ENCODE data around the gene ARFGEF2.

Gene ARFGEF2

DNA sequence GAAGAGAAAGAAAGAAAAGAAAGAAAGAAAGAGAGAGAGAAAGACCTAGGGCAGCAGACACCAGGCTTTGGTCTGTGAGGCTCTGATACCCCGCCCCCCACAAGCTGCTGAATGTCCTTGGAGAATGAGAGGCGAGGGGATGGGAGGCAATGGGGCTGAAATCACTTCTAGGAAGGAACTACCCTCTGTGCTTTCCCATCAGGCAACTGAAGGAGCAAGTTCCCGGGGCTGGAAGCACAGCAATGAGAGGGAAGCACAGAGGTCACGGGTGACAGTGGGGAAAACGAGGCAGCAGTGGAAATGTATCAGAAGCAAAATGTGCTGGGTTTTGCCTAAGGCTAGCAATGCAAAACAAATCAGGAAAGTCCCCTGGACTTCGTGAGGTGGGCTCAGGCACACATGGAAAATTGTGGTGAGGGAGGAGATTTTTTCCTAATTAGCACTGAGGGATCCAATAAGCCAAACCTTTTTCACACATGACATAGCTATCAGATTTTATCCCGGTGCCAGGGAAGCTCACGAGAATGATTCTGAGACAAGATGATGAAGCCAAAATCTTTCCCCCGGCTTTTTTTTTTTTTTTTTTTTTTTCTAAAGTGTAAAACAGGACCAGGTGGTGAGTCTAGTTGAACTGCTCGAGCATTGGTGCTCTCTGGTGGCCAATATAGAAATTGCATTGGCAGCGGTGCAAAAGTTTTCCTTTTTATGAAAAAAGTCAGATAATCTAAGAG is 16.8 kb upstream of the ARFGEF2 start:
- TF ChIP-seq, protein P1, sequence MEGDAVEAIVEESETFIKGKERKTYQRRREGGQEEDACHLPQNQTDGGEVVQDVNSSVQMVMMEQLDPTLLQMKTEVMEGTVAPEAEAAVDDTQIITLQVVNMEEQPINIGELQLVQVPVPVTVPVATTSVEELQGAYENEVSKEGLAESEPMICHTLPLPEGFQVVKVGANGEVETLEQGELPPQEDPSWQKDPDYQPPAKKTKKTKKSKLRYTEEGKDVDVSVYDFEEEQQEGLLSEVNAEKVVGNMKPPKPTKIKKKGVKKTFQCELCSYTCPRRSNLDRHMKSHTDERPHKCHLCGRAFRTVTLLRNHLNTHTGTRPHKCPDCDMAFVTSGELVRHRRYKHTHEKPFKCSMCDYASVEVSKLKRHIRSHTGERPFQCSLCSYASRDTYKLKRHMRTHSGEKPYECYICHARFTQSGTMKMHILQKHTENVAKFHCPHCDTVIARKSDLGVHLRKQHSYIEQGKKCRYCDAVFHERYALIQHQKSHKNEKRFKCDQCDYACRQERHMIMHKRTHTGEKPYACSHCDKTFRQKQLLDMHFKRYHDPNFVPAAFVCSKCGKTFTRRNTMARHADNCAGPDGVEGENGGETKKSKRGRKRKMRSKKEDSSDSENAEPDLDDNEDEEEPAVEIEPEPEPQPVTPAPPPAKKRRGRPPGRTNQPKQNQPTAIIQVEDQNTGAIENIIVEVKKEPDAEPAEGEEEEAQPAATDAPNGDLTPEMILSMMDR (IDR thresholded peaks at IDR 0.05; ENCODE audit: insufficient read depth, low read length, missing control alignments) = peak; percentile 51
- no peak overlapping the region for H3K4me3 ChIP-seq (ENCODE audit: low read depth, low read length)
- POLR2A ChIA-PET = interaction anchor here (0.6 kb wide), 1 partner anchor 79 kb away, joined by 4 read pairs; no protein-coding TSS in a partner anchor
- no peak for DNase-seq (ENCODE audit: low read depth, low spot score)
- CTCF ChIA-PET = interaction anchor here (0.7 to 9.0 kb wide), 38 partner anchors 8 to 274 kb away, joined by 3 to 534 read pairs (median 4); partner anchors contain the start of gene ARFGEF2

DNA sequence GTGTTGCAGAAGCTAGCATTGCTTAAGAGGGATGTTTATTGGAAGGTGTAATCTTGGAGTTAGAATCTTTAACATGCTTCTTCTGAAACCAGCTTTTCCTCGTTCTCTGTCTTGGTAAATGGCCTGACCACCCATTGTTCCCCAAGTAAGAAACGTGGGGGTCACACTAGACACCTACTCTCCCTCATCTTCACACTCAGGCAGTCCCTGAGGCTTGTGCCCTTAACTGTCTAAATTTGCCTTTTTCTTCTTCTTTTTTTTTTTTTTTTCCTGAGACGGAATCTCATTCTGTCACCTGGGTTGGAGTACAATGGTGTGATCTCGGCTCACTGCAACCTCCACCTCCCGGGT is 16.2 kb upstream of the ARFGEF2 start:
- ChIA-PET POLR2A (no interaction called here), CTCF (interaction anchor here (0.7 to 9.0 kb wide), 36 partner anchors 9 to 275 kb away, joined by 3 to 534 read pairs (median 4); partner anchors contain the start of gene ARFGEF2)
- no peak for DNase-seq (ENCODE audit: low read depth, low spot score)
- no peak overlapping the region for H3K4me3 ChIP-seq (ENCODE audit: low read depth, low read length)
- TF ChIP-seq, protein P1 (IDR thresholded peaks at IDR 0.05; ENCODE audit: insufficient read depth, low read length, missing control alignments) = no peak

DNA sequence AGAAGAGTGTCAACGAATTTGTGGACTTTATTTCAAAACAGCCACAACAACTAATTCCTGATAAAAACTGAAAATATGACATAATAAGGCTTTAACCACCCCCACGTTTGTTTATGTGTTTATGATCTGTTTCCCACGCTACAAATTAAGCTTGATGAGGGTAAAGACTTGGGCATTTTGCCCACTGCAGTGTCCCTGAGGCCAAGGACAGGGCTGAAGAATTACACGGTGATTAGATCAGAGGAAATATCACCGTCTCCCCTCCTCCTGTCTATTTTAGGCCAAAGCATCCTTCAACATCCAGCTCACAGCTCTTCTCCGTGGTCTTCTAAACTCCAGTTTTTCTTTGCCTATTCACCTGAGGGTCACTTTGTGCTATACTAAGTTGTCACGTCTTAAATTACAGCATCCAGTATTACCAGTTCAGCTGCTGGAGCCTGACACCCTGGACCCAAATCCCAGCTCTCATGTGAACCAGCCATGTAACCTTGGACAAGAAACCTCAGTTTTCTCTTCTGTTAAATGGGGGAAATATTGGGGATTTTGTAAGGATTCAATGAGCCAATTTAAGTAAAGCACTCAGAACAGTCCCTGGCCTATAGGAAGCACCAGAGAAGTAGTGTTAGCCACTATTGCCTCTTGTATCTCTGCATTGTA is 15.2 kb upstream of the ARFGEF2 start:
- DNase-seq (ENCODE audit: low read depth, low spot score) = no peak
- no peak overlapping the region for H3K4me3 ChIP-seq (ENCODE audit: low read depth, low read length)
- ChIA-PET POLR2A (no interaction called here), CTCF (interaction anchor here (0.7 to 9.0 kb wide), 12 partner anchors 9 to 271 kb away, joined by 3 to 534 read pairs (median 12); partner anchors contain the start of gene ARFGEF2)
- TF ChIP-seq, protein P1 (IDR thresholded peaks at IDR 0.05; ENCODE audit: insufficient read depth, low read length, missing control alignments) = no peak

DNA sequence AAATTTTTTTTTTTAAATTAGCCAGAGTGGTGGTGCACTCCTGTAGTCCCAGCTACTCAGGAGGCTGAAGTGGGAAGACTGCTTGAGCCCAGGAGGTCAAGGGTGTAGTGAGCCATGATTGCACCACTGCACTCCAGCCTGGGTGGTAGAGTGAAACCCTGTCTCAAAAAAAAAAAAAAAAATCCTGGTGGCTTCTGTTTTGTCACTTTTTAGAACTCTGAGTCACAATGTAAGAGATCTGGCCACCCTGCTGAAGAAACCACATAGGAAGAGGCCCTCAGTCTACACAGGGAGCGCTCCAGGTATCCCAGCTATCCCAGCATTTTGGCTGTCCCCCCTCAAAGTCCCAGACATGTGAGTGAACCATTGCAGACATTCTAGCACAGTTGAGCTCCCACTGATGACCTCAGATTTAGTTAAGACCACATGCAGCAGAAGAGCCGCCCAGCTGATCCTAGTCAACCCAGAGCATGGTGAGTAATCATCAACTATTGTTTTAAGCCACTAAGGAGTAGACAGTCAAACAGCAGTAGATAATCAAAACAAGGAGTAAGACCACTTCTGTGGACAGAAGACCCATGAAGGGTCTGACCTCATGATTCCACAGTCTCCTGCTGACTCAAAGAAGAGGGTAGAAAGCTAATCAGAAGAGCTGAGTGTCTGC is 12.7 kb upstream of the ARFGEF2 start:
- TF ChIP-seq, protein P1 (IDR thresholded peaks at IDR 0.05; ENCODE audit: insufficient read depth, low read length, missing control alignments) = no peak
- no peak for DNase-seq (ENCODE audit: low read depth, low spot score)
- no peak overlapping the region for H3K4me3 ChIP-seq (ENCODE audit: low read depth, low read length)
- ChIA-PET POLR2A (no interaction called here), CTCF (interaction anchor here (1.4 to 9.0 kb wide), 3 partner anchors 251 to 273 kb away, joined by 3 to 534 read pairs (median 45); no protein-coding TSS in a partner anchor)

DNA sequence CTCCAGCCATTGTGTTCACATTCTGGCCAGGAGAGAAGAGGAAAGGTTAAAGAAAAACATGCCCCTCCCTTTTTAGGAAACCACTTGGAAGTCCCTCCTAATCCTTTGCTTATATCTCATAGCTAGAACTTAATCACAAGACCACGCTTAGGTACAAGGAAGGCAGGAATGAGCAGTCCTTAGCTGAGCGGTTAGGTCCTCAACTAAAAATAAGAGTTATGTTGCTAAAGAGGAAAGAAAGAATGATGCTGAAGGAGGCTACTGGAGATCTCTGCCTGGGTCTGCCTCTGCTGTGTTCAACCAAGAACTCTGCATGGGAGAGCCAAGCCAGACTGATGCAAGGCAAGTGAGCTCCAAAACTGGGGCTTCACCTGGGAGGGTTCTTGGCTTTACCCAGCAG is 11.6 kb upstream of the ARFGEF2 start:
- H3K4me3 ChIP-seq (ENCODE audit: low read depth, low read length) = no peak overlapping the region
- TF ChIP-seq, protein P1 (IDR thresholded peaks at IDR 0.05; ENCODE audit: insufficient read depth, low read length, missing control alignments) = no peak
- no peak for DNase-seq (ENCODE audit: low read depth, low spot score)
- ChIA-PET CTCF (interaction anchor here (0.8 to 9.0 kb wide), 4 partner anchors 11 to 289 kb away, joined by 3 to 534 read pairs (median 6); partner anchors contain the start of gene ARFGEF2), POLR2A (no interaction called here)
